Measurements from ENCODE around the gene CNTN6.

Gene CNTN6

DNA sequence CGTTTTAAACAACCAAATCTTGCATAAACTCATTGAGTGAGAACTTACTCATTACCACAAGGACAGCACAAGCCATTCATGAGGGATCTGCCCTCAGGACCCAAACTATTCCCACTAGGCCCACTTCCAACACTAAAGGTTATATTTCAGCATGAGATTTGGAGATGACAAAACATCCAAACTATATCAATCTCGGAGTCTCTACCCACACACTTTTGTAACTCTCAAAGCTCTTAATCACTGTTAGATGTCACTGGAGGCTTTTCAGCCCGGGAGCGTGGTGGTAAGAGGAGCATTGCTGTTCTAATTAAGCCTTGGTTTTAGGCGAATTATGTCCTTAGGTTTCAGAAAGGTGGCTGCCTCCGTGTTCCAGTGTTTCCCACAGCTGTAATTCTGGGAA lies 86.3 kb downstream of the CNTN6 start:
- DNase-seq (ENCODE audit: low read depth), result no peak

DNA sequence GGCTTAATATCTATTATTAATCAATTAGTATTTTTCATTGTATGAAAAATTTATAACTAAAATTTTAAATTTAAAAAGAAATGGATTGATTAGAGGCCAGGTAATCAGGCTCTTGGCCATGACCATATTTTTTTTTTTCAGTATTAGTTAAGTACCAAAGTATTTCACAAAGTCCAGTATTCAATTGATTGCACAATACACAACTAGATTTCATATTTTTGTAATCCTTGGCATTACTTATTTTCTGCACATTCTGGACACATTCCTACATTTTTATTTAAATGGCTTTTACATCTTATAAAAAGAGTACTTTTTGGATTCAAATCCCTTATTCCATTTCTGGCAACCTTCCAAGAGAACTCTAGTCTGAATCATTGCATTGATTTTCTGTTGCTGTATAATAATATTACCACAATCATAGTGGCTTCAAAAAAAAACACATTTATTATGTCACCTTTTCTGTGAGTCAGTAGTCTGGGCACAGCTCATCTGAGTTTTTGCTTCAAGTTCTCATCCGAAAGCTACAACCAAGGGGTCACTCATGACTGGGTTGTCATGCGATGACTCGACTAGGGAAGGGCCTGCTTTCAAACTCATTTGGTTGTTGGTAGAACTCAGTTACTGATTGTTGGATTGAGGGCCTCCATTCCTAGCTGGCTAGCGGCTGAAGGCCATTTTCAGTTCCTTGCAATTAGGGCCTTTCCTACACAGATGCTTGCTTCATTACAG lies 90.7 kb downstream of the CNTN6 start:
- no peak for DNase-seq (ENCODE audit: low read depth)

GRCh38 chr3:1190569-1190968 lies 97.7 kb downstream of the CNTN6 start:
- DNase-seq (ENCODE audit: low read depth), result no peak

GRCh38 chr3:1191026-1191425 lies 98.2 kb downstream of the CNTN6 start:
- no peak for DNase-seq (ENCODE audit: low read depth)

DNA sequence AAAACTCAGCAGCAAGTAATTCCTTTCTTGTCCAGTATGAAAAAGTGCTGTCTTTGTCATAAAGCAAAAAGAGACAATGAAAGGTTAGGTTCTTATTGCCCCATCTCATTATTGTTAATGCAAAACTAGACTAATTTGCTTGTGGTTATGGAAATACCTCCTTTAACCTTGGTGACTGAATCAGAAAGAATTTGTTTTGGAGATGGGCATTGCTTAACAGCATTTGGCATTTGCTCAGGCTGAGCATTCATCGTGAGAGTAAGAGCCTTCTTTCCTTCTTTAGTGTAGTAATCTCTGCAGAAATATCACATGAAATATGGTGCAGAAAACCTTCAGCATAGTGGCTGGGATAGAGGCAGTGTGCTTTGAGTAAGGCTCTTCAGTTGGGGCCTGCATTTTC lies 103.1 kb downstream of the CNTN6 start:
- no peak for DNase-seq (ENCODE audit: low read depth)

GRCh38 chr3:1197051-1197450 lies 104.2 kb downstream of the CNTN6 start:
- no peak for DNase-seq (ENCODE audit: low read depth)

- no peak for DNase-seq (ENCODE audit: low read depth)
These were observed 107.5 kb downstream of the CNTN6 start for GRCh38 chr3:1200371-1200770.

DNA sequence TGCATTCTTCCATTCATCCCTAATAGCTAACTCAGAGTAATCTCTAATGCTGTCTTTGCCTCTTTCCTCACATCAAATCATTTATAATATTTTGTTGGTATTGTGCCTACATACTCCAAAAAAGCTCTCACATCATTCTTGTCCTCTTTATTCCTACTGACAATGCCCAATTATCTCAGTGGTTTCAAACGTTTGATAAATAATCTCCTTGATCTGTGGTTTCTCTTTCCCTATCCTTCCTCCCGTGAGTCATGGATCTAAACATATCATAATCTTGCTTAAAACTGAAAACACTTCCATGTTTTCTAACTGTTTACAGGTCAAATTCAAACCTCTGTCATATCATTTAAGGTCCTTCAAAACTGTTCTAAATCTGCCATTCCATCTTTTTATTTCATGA lies 115.1 kb downstream of the CNTN6 start:
- no peak for DNase-seq (ENCODE audit: low read depth)

DNA sequence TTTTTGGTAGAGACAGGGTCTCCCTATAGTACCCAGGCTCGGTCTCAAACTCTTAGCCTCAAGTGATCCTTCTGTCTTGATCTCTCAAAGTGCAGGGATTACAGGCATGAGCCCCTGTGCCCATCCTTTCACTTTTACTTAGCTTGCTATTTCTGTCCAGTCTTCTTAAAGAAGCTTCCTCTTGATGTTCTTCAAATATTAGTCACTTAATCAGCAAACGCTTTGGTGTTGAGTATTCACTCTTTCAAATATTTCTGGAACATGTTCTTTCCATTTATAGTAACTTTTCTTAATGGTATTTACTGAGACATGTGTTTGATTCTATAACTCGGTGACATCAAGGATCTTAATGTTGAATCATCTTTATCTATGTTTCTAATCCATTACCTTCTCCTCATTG lies 122.1 kb downstream of the CNTN6 start:
- DNase-seq (ENCODE audit: low read depth), result no peak

GRCh38 chr3:1216856-1217255 lies 124.0 kb downstream of the CNTN6 start:
- DNase-seq (ENCODE audit: low read depth), result no peak

GRCh38 chr3:1227111-1227510 lies 134.3 kb downstream of the CNTN6 start:
- no peak for DNase-seq (ENCODE audit: low read depth)

DNA sequence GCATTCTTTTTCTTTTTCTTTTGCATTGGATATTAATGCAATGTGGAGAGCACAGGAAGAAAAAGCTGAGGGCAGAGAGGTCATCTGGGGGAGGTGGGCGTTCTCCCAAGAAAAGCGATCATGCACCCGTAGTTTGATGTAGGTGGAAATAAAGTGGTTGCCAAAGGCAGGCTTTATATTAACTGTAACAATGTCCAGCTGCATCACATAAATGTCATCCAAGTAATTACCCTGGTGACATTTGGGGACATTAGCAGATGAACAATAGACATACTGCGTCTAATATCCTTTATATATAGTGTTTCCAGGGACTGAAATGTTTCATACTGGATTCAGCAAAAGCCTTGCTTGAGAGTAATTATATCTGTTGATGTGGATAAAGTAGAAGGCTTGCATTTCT lies 135.5 kb downstream of the CNTN6 start:
- DNase-seq (ENCODE audit: low read depth), result no peak

- no peak for DNase-seq (ENCODE audit: low read depth)
These were observed 138.1 kb downstream of the CNTN6 start for GRCh38 chr3:1230920-1231319.

GRCh38 chr3:1232276-1232675 lies 139.5 kb downstream of the CNTN6 start:
- DNase-seq (ENCODE audit: low read depth), result no peak

DNA sequence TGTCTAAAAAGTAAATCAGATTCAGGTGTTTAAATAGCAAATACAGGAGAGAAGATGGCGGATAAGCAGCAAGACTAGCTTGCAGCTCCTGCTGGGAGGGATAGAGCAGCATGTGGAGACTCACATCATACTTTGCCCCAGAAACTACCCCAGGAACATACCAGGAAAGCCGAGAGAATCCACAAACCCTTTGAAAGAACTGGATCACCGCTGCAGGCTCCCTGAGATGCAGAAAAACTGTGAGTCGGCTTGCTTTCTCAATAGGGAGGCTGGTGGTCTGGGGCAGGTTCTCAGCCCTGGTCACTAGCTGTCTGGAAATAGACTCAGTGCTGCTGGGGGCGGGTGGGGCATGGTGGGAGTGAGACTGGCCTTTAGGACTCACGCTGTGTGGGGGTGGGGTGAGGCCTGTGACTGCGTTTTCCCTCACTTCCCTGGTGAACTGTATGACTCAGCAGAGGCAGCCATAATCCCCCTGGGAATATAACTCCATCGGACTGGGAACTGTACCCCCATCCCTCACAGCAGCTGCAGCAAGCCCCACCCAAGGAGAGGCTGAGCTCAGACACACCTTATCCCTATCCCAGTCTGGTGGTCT lies 142.8 kb downstream of the CNTN6 start:
- no peak for DNase-seq (ENCODE audit: low read depth)

DNA sequence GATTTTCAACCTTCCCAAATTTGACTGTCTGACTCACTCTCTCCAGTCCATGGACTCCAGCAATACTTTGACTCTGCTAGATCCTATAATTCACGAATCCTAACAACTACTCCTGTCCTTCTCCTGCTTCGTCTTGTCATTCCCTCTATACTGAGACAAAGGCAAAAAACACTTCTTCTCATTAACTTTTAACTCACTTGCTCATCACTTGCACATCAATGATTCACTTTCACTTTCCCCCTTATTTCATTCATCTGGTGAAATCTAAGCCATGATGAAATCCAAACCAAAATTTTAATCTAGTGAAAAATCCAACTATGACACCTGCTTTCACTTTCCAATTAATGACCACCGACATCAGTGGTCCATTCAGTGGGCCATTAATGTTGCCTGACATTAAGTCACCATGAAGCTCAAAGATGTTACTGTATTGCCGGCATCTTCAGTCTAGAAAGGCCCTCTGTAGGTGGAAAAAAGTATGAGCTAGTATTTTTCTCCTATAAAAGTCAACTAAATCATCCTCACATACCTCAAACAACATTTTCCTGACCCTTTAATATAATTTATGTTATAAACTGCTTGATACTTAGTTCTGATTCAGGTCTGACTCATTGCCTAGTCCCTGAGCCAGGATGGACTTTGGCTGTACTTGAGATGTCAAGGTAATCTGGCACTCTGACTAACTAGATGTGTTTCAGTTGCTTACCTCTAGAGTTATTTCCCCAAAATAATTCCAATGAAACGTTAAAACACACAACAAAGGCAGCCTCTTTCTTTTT lies 158.6 kb downstream of the CNTN6 start:
- DNase-seq (ENCODE audit: low read depth), result no peak

DNA sequence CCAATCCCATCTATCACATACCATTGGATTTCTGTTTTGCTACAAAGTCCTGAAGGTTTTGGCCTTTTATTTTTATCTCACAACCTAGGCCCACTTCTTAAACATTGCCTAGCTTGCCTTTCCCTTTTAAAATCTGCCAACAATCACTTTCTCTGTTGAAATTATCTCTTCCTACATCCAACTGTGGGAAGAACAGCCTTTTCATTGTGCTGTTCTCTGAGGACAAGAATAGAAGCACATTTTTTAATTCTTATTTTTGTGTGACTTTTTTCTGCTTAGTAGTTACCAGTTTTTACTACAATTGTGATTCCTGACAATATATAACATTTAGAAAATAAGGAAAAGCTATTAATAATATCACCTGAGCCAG lies 159.2 kb downstream of the CNTN6 start:
- DNase-seq (ENCODE audit: low read depth), result no peak

GRCh38 chr3:1262246-1262645 lies 169.4 kb downstream of the CNTN6 start:
- no peak for DNase-seq (ENCODE audit: low read depth)

DNA sequence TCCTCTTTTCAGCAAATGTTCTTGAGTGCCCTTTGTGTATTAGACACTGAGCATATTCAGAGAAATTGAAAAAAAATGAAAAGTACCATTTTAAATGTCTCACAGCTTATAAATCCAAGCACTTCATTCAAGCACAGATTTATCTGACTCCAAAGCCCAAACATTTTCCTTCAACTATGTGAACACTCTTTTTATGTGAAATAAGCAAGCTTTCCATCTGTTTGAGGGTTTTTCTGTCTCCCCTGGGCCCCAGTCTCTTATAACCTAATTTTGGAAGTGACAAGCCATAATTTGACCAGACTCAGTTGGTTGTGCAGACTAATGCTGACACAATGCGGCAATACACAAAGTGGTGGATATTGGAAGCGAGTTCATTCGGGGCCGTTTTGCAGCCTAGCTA lies 170.3 kb downstream of the CNTN6 start:
- no peak for DNase-seq (ENCODE audit: low read depth)

DNA sequence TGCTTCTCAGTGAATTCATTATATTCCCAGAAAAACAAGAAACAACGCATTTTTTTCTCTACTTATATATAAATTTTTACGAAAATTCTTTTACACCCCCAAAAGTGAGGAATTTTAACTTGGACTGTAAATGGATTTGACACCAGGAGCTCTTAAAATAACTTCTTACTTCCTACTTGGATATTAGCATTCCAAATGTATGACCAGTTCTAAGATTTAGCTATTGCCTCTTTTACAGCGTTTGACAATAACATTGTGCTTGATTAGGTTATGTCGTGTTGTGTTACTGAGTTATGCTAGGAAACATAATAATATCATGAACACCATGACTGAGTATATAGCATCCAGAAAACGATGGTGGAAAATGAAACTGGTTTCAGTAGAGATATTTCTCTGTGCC lies 177.0 kb downstream of the CNTN6 start:
- DNase-seq (ENCODE audit: low read depth), result no peak

DNA sequence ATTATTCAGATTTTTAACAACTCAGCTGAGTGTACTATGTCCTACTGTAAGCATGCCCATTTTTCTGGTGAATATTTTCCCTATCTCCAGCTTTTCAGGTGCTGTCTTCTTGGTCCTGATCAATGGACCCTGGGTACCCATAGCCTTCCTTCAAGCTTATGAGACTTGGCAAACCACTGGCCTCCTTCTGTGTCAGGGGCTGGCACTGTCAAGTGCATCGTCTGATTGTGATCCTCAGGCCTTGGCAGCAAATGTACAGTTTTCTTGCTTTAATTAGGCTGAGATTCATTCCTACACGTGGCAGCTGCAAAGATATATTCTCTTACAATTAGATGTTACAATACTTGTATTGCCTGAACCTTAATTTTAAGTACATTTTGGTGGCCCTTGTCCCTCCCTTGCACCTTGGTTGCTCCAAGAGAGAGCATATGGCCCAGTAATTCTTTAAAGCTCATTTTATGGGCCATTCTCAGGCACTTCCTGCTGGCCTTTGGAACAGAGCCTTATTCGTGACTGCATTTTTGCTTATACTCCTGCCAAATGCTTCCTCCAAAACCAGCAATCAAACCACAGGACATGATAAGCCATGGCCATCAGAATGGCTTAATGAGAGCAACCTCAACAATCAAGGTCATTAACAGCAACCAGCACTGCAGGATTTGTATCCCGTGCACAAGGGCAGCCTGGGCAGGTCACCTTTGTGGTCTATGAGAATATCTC lies 179.9 kb downstream of the CNTN6 start:
- DNase-seq (ENCODE audit: low read depth), result no peak

GRCh38 chr3:1275495-1275894 lies 182.7 kb downstream of the CNTN6 start:
- DNase-seq (ENCODE audit: low read depth), result no peak

- DNase-seq (ENCODE audit: low read depth), result no peak
These were observed 195.0 kb downstream of the CNTN6 start for GRCh38 chr3:1287815-1288214.
